ENCODE measurements around the gene NUP210L.

GRCh38 chr1:154182344-154183045, 27.6 kb upstream of the NUP210L start:
- TF ChIP-seq POLR2A (IDR thresholded peaks at IDR 0.05; ENCODE audit: low read length) (no peak), GATA1 (IDR thresholded peaks at IDR 0.05; ENCODE audit: low read depth, low read length) (no peak)
